NCI-H524 (cell line): ENCODE measurements around the gene B4GALT1.
"Not testable (repeated sequence)": the region's sequence is repeated elsewhere in the genome, so short reads cannot be mapped to it uniquely, and the experiment has no call there.

Experiments used
- DNase-seq, 2 experiments: peaks; one replicate each; lab custom pipeline; 2025; lab: John Stamatoyannopoulos, UW

B4GALT1 gene

GRCh38 chr9:33161589-33162132 lies 5.5 kb downstream of the B4GALT1 start:
- no peak for DNase-seq

DNA sequence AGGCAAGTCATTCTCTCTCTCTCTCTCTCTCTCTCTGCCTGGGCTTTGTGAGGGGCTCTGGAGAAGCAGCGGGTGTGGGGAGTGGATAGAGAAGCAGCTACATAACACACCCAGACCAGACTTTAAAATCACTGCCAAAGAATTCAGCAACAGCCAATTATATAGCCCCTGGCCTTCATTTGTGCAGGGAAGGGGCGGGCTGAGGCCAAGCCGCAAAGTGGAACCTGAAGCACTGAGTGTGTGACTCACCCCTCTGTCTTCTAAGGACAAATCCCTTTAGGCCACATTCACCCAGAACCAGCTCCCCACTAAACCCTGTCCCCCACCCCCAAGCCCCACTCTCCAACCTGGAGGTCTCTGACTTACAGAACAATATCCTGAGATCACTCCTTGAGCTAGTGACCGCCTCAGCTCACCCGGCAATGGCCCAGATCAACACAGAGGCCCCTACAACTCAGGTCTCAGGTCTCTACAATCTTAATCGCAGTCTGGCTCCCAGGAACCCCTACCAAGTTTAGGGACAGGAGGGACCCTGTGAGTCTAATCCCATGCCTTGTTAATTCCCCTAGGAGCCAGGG lies 6.0 kb downstream of the B4GALT1 start:
- DNase-seq, result no peak

- DNase-seq, result not testable (repeated sequence)
These were observed 6.7 kb downstream of the B4GALT1 start for GRCh38 chr9:33160446-33160845.

GRCh38 chr9:33159777-33160127 lies 7.4 kb downstream of the B4GALT1 start:
- DNase-seq, result no peak

DNA sequence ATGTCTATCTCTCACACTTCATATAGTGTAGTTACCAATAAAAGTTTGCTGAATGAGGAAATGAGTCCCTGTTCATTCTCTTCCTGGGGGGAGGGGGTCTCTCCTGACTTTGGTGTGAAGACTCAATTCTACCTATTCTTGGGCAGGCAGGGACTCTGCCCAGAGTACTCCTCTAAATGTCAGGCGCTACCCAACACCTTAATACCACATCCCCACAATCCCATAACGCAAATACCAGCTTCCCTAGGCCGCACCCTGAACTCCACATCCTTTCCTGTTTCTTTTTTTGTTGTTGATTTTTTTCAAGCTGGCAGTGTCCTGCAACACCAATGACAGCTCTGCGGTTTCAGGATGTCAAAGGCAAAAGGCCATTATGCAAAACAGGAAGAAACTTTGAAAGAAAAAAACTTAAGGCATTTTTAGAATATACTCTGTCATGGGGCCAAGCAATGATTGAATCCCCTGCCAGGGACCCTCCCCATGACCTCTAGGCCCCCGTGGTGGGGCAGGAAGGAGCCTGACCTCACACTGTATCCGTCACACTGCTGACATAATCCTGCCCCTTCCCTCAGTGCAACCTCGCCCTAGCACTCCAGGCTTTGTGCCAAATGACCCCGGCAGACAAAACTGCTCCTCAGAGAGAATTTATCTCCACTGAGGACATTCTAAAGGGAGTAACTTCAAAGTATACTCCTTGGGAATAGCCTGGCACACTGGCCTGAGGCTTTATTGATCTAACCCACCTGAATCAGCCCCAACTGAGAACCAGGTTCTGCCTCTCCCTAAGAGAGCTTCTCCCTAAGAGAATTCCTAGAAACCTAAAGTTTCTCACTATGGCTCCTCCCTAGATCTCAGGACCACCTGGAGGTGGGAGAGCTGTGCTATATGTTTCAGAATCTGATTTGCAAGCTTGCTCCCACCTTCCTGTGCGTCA lies 8.0 kb downstream of the B4GALT1 start:
- DNase-seq, result no peak

DNA sequence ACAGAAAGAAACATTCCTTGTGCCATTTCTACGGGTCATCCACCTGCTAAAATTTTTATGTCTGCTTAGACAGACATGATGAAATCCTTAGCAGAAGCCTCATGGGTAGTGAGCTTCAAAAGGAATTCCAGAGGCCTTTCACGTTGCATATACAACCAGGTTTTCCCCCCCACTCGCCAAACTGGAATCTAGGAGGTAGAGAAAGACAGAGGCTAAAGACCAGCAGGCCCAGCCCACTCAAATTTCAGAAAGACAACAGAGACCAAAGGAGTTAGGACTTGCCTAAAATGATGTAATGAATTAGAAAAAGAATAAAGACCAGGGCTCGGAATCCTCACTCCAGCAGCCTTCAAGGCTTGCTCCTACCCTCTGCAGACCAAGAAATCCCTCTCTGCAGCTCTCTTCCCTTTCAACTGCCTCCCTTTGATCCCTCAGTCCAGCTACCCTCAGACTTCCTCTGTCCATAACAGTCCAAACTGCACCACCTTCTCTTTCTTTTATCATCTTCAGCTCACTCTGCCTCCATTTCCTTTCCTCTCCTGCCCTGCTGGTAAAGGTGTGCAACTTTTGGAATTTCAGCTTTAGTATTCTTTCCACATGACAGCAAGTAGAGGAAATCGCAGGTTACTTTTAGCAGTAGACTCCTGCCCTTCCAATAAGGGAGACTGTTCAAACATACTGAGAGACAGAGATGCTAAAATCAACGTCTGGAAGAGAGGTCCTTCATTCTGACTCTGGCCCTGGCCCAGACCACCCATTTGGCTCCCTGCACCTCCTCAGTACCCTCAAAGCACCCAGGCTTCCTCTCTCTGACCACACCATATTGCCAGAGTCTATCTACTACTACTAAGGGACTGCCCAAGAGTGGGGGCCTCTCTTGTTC lies 8.9 kb downstream of the B4GALT1 start:
- DNase-seq, result no peak

DNA sequence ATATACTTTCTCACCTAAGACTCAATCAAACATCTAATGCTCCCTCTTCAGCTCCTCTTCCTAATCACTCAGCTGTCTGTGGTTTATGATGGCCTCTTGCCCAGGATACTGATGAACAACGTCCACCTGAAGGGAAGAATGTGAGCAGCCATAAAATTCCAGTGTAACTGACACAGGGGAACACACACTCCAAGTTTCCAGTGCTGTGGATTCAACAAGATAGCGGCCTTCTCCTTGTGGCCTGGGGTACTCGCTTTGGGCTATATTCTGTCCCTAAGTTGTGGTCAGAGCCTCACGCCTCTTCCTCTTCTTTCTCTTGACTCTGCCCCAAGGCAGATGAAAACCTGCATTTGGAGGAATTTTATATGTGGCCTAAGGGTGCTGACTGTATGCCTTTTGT lies 11.7 kb downstream of the B4GALT1 start:
- no peak for DNase-seq

DNA sequence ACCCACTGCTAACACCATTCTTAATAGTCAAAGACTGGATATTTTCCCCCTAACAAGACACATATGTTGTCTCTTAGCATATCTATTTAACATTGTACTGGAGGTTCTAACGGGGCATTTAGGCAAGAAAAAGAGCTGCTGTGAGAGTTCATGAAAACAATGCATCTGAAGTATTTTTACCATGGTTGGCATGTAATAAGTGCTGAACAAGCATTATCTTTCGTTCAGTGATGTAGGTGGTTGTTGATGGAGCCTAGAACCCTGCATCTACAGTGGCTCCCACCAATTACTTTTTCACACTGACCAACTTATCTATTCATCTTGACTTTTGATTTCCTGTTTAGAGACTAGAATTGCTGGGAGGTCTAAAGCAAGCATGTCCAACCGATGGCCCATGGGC lies 12.8 kb downstream of the B4GALT1 start:
- DNase-seq, result no peak

DNA sequence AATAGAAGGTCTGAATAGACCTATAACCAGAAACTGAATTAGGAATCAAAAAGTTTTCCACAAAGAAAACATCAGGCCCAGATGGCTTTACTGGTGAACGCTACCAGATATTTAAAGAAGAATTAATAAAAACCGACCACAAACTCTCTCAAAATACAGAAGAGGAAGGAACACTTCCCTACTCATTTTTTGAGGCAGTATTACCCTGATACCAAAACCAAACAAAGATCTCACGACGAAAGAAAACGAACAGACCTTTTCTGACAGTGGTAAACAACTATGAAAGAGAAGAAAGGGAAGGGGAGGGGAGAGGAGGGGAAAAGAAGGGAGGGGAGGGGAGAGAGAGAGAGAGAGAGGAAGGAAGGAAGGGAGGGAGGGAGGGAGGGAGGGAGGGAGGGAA lies 13.5 kb downstream of the B4GALT1 start:
- no peak for DNase-seq

DNA sequence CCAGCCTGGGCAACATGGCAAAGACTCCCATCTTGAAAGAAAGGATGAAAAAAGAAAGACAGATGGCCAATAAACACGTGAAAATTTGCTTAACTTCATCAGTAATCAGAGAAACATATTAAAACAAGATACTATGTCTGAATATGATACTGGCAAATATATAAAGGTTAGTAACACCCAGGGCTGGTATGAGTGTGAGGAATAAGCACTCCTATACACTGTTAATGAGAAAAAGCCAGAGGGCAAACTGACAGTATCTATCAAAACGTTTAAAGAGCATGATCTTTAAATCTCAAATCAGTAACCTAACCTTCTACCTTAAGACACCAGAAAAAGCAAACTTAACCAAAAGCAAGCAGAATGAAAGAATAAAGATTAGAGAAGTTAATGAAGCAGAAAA lies 14.1 kb downstream of the B4GALT1 start:
- no peak for DNase-seq

DNA sequence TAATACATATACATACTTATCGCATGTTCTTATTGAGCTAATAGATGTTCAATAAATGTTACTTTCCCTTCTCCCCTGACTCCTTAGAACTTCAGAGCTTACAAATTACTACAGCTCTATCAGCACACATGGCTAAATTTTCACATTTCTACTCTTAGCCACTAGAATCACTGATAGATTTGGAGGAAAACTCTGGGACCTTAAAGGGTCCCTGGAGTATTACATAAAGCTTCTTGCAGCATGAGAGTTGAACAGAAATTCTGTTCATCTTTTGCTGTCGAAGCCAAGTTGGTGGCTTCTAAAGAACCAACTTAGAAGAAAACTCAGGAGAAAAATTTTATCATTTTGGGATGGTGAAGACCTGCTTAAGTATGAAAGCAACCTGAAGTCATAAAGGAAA lies 15.5 kb downstream of the B4GALT1 start:
- no peak for DNase-seq

GRCh38 chr9:33151007-33151557 lies 16.1 kb downstream of the B4GALT1 start:
- peak; percentile 69 to 80 for DNase-seq

DNA sequence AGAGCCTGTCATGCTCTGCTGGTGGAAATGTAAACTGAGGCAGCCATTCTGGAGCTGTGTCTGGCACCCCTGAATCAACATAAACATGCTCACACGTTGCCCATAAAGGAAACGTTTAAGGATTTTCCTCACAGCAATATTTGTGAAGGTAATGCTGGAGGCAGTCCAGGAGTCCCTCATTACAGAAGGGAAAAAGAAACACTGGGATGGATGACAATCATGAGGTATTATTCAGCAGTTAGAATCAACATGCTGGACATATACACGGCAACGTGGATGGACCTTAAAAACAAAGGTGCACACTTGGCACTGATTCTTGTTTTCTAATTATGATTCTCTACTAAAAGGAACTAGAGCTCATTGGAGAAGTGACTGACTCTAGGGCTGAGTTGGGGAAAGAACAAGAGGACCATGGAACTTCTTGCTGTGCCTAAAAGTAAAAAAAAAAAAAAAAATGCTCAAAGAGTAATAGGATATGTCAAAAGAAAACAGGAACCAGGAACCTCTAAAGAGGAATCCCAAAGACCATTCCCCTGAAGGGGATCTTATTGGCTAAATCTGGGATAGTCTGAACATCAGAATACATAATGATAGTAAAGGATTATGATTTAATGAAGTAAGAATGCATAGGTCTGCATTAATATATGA lies 18.6 kb downstream of the B4GALT1 start:
- DNase-seq, result no peak

- DNase-seq, result no peak
These were observed 19.5 kb downstream of the B4GALT1 start for GRCh38 chr9:33147416-33148169.

DNA sequence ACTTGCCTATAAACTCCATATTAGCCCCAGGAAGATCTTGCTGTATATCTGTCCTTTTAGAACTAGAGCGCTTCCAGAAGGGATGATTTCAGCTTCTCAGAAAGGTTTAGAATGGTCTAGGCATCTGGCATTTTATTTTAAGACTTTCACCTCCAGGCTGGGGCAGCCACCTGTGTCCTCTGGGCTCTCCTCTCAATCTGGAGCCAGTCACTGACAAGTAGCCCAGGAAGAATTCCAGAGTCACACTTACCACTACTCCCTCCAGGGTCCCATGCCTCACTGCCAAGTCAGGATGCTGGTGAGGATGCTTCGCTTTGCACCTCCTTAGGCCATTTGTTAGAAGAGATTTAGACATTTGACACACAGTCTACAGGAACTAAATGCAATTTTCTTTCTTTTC lies 20.8 kb downstream of the B4GALT1 start:
- DNase-seq, result peak; percentile 33 to 53

GRCh38 chr9:33144551-33144950 lies 22.6 kb downstream of the B4GALT1 start:
- no peak for DNase-seq

- DNase-seq, result no peak
These were observed 23.9 kb downstream of the B4GALT1 start for GRCh38 chr9:33143241-33143661.

DNA sequence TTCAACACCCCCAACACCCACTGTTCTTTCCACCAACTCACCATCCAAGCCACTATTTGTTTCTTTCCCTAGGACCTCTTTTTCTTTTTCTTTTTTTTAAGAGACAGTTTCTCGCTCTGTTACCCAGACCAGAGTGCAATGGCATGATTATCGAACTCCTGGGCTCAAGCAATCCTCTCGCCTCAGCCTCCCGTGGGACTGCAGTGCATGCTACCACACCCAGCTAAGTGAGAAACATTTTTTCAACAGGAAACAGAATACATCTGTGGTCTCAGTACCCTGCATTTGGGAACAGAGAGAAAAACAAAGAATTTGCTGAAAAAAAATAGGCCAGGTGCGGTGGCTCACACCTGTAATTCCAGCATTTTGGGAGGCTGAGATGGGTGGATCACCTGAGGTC lies 24.6 kb downstream of the B4GALT1 start:
- DNase-seq, result no peak

DNA sequence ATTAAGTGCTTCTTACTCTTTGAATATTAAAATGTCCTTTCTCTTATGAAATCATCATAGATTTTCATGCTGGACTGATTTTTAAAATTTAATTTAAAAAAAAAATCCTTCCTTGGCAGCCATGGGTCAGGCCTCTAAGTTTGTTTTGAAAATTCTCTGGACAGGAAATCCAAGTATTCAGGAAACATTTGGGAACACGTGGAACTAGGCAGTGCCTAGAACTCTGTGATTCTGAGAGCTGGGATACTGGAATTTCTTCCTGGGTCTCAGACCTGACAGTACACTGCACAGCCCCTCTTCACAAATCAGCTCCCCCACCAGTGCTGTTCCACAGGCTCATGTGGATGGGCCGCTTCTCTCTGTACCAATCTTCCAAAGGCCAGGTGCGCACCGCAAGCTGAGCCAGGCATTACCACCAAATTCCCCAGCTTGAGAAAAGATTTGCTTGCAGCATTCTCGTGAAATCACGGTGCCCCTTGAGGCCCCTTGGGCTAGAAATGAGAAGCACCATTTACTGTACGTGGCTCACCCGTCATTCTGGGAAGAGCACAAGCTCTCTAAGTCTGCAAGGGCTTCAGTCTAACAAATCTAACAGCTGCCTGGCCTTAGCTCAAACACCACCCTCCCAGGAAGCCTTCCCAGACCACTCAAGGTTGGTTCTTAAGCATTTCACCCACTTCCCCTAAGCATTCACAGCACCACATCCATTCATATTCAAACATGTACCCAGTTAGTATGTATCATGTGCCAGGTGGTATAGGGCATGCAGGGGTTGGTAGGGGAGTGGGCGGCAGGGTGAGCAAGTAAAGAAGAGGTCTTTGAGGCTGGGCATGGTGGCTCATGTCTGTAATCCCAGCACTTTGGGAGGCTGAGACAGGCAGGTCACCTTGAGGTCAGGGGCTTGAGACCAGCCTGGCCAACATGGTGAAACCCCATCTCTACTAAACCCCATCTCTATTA lies 26.5 kb downstream of the B4GALT1 start:
- DNase-seq, result no peak
